ENCODE measurements around the gene ATXN7.

ATXN7 gene

DNA sequence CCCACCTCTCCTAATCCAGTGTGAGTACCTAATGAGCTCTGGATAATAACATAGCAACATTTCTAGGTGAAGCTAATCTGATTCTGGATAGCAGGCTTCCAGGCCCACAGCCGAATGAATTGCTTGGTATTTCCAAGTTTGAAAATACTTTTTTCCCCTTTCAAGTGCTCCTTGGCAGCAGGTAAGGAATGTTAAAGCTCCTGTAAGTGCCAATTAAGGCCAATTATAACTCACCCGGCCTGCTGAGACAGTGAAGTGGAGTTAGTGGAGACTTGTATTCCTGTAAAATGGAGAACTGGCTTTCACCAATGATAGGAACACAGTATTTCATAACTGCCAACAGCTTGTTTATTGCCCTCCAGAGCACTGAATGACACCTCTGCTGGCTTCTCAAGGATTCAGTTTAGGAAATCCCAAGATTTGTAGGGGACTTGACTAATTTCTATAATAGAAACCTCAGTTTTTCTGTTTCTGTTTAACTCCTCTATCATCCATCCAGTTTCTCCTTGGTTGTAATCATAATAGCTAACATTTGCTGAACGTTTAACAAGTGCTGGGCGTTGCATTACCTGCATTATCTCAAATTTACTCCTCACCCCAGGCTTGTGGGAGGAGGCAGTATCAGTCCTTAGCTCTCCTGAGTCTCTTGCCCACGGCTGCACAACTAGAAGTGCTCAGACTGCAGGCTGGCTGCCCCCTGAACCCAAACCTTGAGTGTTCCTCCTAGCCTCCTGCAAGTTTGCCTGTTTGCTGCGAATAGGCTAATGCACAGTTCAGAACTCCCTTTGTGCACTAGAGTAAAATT lies 101.2 kb downstream of the ATXN7 start:
- no peak for DNase-seq (ENCODE audit: low spot score)

DNA sequence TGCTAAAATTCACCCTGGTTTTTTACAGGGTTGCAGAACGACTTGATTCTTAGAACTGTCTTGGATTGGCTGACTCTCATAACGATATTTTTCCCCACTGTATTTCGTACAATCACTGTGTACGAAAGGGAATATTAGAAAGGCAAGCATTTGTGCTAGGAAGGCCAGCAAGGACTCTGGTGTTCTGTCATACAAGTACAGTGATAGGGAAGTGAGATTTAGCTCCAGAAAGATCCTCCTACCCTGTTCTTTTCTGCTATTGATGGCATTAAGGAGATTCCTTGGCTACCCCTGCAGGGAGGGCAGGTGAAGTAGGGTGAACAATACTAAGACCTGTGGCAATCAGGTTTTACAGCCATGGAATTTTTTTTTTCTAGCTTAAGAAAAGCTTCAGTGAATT lies 102.3 kb downstream of the ATXN7 start:
- DNase-seq (ENCODE audit: low spot score), result no peak

DNA sequence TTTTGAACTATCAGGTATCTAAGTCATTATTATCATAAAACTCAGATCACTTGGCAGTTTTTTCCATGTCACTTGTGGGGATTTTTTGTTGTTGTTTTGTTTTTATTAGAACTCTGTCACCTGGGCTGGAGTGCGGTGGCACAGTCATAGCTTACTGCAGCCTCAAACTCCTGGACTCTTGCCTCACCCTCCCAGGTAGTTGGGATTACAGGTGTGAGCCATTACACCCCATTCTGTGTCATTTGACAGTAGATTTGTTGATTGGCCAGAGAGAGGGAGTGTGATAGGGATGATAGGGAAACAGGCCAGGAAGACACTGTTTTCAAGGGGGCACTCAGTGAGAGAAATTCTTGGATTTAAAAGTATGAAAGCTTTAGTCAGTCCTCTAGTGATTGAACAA lies 103.2 kb downstream of the ATXN7 start:
- no peak for DNase-seq (ENCODE audit: low spot score)

DNA sequence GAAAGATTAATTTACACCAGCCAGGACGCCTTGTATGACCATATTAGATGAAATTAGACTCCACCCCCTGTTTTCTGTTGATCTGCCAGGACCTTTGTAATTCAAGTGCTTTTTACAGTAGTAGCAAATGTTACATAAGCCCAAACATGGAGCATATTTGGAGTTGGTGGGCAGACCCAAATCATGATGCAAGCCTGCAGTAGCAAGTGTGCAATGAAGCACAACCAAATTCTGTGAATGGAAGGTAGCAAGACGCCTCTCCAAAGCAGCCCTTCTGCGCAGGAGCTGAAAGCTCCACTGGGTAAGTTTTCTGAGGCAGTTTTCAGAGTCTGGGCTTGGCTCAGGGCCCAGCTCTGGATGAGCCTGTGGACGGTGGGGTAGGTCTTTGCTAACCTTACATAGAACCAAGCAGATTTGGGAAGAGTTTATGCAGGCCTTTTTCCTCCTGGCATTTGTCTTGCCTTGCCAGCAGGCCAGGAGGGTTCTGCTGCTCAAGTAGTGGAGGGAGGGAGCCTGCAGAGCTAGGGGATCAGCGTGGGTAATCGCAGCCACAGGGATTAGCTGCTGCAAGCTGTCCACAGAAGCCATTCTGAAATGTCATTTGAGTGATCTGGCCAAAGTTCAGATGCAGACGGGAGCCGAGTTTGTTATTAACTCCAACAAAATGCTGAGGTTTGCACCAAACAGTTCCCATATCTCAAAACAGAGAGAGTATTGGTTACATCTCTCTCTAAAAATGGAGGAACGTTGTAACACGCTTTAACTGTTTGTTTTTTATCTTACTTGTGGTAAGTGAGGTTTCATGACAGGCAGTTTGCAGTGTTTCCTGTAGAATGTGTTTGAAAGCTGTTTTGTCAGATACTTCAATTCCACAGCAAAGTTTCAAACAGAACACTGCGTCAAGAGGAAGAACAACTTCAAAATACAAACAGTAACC lies 104.3 kb downstream of the ATXN7 start:
- DNase-seq (ENCODE audit: low spot score), result no peak

DNA sequence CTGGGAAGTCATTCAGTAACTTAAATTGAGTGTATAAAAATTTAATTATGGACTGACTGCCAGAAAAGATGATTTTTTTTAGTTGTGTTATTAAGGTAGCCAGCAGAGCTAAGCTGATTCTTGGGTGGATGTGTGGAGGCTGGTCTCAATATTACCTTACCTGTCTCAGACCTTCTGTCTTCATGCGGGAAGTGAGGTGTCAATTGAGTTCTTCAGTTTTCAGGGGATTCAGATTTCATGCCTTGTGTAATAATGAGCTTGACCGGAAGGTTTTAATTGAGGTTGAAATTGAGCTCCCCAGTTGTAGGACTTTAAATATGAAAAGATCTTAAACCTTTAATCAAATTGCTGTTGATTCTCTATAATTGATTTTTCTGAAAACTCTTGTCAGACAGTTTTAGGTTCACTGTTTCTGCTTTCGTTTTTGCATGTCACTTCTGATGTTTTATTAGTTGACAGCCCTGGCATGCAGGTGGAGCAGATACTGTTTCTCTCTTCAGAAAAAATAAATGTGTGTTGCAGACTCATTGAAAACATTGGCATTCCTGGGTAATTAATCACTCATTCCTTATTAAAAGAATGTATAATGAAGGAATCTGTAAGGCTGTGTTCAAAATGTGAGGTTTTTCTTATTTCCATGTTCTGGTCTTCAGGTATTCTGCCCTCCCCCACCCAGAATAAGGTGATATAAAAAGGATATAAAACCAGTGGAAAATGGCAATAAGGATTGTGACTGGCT lies 105.1 kb downstream of the ATXN7 start:
- no peak for DNase-seq (ENCODE audit: low spot score)

DNA sequence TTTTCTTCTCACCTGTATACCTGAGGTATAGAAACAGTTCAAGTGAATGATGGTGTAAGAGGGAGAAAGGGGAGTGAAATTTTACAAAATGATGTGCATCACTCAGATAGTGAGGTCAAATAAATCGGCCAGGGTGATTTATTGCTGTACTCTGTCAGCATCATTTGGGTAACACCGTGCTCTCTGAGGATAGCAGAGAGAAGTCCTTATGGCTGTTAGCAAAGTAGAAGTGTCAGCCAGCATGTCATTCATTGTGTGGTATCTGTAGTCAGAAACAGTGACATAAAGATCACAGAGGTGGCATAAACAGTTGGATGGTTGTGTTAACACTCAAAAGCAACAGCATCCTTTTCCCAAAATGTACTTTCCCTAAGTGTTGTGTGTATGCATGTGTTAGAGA lies 106.2 kb downstream of the ATXN7 start:
- DNase-seq (ENCODE audit: low spot score), result no peak

DNA sequence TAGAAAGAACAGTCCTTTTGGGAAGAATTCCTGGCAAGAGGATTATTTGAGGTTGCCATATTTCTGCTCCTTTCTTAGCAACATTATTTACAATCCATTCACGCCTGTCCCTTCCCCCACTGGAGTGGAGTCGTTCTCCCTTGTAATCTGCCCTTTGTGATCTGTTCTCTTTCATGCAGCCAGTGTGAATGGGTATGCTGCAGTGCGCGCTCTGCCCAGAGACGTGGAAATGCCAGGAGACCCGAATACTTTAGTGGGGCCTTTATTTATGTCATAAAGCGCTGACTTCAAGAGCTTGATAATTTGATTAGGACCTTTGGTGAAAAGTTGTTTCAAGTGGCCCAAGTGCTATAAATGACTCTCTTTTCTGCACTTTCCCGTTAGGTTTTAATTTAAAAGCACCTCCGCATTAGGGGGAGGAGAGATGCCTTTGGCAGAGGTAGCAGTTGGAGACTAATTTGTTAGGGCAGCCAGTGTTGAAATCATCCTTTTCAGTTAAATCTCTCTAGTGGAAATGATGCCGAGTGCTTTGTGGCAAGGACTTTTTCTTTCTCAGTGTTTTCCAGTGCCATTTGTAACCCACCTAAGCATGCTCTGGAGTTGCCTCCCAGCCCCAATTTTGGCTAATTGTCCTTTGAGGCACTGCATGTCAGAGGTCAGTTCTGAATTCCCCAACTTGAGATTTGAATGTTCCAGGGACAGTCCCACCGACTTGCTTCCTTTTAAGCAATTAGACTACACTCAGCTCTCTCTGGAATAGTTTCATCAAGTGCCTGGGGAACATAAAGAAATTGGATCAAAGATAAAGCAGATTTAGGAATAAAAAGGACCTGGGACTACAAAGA lies 107.2 kb downstream of the ATXN7 start:
- DNase-seq (ENCODE audit: low spot score), result peak; percentile 69

DNA sequence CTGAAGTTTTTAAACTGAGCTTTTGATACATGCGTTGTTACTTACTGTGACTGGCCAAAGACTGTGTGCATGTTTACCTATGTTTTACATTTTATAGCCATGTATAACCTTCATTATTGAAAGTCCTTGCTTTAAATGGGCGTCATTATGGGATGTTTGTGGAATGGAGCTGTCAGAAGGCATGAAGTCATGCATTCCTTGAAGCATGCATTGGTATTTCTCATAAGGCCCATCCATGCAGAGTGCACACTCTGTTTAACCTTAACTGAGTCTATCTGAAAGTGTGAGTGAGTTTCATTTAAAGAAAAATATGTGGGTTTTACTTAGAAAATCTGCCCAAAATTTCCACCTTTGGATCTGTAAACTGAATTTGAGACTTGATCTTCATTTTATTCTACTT lies 108.5 kb downstream of the ATXN7 start:
- no peak for DNase-seq (ENCODE audit: low spot score)

DNA sequence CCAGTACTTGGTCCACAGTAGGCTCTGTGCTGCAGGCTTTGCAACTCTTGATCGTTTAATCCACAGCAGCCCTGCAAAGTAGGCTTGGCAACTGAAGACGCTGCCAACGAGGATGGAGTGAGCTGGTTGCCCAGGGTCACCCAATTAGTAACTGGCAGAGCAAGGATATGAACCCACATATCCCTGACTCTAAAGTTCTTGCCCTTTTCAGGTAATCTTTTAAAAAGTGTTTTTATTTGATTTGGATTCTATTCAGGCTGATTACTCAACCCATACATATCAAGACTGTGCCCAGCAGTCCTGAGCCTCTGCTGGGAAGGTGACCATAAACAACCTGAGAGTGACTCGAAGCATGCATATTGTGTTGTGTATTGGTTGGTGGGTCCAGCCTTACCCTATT lies 109.3 kb downstream of the ATXN7 start:
- no peak for DNase-seq (ENCODE audit: low spot score)

DNA sequence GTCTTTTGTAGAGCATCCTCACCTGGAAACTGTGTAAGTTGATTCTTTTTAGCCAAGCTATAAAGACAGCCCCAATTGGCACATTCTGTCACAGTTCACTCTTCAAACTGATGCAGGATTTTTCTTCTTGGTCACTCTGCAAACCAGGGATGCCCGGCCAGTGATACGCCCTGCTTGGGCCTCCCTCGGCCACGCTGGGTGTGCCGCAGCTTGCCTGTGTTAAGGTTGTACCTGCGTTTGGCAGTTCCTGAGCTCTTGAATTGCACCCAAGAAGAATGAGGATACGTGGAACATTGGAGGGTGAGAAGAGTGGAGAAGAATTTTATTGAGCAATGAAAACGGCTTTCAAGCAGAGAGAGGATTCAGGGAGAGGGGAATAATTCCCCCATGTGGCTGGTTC lies 109.7 kb downstream of the ATXN7 start:
- DNase-seq (ENCODE audit: low spot score), result no peak

DNA sequence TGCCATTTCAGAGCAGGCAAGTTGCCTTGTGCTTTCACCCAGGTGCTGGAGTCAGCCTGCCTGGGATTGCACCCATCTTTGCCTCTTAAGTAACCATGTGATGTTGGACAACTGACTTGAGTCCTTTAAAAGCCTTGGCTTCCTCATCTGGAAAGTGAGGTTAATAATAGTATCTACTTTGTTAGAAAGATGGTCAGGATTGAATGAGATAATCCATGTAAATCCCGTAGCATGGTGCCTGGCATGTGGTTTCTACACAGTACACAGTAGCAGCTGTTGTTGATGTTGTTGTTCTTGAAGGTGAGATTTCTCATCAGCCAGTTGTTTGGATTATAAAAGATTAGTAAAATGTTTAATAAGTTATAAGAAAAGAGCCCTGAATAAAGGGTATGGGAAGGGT lies 110.8 kb downstream of the ATXN7 start:
- no peak for DNase-seq (ENCODE audit: low spot score)

DNA sequence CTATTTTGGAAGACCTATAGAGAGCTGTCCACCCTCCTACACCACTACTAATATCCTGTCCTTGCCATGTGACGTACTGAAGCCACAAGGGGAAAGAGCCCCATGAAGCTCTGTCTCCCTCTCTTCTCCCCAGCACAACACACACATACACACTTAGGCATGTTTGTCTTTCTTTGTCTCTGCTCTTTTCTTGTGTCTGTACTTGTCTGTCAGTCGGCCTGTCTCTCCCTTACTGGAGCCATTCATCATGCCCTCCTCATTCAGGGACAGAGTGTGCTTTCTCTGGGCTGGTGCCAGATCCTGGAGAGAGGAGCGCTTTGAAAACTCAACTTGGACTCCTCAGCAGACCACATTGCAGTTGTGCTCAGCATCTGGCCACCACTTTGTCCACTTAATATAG lies 112.1 kb downstream of the ATXN7 start:
- DNase-seq (ENCODE audit: low spot score), result peak; percentile 65

DNA sequence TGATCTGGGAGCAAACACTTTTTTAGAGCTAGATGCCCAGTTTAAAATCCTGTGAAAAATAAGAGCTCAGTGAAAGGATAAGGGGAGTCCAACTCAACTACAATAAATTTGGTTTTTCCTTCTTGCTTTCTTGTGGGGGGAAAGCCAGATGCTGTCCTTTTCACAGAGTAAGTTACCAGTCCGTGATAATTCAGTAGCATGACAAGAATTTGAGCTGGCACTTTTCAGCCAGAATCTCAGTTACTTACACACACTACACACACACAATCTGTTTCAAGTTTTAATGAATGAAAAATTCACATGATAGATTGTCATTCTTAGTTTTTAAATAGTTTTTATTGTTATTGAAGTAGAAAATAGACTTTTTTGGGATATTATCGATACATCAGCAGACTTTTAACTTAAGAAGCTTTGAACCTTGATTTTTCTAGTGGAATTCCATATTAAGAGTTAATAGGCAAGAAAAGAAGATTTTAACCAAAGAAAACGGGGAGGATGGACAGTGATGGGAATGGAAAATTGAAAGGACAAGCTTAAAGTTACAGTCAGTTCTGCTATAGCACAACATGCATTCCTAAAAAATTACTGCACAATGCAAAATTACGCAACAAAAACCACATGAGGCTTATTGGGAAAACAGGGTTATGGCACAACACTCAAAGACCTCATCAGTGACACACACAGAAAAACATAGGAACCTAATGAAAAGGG lies 112.6 kb downstream of the ATXN7 start:
- DNase-seq (ENCODE audit: low spot score), result no peak

DNA sequence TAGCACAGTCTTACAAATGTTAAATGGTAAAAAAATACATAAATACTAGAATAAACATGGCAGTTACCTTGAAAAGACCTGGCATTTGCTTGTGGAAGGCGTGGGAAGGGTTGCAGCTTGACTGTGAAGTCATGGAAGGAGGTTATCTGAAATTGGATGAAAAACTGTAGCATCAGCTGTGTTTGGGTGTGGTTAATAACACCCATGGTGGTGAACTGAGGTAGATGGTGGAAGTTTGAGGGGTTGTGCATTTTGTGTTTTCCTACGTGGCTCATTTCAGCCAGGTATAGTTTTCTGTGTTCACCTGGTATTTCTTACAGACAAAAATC lies 113.2 kb downstream of the ATXN7 start:
- DNase-seq (ENCODE audit: low spot score), result no peak

DNA sequence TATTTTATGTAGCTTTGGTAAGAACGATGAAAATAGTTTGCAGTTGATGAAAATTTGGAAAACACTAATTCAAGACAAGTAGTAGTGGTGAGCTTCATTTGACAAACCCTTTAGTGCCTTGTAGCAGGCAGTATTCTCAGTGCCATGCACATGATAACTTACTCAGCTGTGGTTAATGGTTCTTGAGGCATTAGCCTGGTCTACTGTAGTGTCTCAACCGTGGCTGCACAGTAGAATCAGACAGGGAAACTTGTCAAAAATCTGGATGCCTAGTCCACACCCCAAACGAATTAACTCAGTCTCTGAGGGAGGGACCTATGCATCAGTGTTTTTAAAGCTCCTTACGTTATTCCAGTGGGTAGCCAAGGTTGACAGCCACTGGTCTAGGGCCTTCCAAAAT lies 114.2 kb downstream of the ATXN7 start:
- no peak for DNase-seq (ENCODE audit: low spot score)

DNA sequence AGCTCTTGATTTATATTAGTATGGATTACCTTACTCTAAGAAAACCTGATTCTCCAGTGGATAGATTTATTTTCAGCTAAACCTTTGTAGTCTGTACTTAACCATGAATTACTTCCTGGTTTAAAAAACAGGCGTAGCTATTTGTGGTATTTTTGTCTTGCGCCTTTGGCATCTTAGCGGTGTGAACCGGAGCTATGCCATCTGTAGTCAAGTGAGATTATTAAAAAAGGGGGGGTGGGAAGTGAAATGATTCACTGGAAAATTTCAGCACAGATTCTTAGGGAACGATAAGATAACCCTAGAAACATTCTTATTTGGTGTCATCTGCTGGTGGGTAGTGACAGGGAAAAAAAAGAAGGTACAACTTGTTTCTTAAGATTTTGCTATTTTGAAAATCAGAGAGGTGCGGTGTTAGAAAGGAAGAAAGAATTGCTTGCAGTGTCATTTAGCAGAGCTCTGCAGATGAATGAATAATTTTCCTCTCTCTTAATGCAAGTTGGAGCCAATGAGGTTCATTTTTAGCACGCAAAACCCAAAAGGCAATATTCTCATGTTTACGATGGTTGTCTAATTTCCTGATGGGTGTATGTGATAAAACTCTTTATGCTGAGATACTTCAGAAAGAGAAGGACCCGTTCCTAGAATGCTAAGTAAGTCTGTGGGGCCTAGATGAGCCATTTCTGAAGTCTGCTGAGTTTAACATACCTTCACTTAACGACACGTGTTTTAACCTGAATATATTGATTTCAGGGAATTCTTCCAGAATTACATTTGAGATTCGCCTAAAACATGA lies 115.6 kb downstream of the ATXN7 start:
- DNase-seq (ENCODE audit: low spot score), result no peak

DNA sequence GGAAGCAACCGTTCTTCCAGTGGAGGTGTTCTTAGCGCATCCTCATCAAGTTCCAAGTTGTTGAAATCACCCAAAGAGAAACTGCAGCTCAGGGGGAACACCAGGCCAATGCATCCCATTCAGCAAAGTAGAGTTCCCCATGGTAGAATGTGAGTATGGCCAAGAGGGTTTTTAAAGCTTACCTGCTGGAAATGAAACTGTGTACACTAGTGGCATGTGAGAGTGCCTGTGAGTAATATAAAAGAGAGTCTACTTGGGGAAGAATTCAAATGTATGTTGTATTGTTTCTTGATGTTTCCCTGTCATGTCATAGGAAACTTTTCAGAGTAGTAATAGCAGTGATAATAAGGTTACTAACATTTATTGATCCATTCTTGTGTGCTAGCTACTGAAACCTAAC lies 116.4 kb downstream of the ATXN7 start:
- no peak for DNase-seq (ENCODE audit: low spot score)

DNA sequence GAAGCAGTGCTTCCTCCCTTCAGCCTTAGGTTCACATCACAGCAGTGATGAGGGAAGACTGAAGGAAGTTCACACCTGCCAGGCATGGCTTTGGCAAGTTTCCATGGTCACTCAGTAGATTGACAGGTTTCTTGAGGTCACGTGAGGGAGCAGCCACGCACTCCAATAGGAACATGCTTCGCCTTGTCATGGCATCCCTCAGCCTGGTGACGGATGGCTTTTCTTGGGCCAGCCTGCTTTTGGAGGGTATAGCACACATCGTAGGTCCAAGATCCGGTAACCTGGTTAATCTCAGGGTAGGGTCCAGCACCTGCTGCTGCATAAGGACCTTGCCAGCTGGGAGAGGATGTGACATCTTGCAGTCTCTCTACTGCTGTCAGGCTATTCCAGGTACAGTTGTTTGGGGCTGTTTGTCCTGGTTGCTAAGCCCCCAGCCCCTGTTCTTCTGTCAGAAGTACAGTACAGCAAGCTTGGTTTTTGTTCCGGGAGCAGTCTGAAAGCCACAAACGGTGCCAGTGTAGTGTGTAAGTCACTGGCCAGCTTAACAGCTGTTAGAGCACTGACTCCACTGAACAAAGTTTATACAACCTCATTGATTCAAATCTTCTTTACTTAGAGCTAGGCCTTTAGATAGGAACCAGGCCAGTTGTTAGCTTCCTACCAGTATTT lies 117.3 kb downstream of the ATXN7 start:
- no peak for DNase-seq (ENCODE audit: low spot score)

DNA sequence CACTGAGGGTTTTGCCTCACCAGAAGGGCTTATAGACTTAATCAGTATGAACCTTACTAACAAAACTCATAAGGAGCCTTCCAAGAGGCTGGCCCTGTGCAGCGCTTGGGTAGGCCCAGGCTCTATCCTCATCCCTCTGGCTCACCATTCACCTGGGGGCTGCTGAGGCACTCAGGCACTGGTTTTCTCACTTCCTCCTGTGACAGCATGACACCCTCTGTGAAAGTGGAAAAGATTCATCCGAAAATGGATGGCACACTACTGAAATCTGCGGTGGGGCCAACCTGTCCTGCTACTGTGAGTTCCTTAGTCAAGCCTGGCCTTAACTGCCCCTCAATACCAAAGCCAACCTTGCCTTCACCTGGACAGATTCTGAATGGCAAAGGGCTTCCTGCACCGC lies 118.3 kb downstream of the ATXN7 start:
- DNase-seq (ENCODE audit: low spot score), result no peak

DNA sequence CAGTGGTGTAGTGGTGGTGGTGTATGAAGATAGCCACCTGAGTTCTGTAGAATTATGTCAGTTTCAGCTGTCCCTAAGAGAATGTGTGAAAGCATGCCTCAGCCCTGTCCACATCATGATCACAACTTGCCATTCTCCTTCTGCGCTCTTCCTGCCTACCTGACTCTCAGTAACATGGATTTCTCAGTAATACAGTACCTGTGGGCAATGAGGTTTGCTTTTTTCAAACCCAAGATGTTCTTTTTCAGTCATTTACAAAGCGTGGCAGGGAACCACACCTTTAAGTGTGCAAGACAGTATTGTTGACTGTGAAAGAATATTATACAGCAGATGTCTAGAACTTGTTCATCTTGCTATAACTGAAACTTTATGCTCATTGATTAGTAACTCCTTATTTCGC lies 120.7 kb downstream of the ATXN7 start:
- no peak for DNase-seq (ENCODE audit: low spot score)

All from globus pallidus (tissue), 1 donor.